GM19238 (cell line): ENCODE measurements around the gene SCRT2.

Experiments
- DNase-seq: peaks from one replicate; pipeline ENCODE4 v3.0.0; 2011; ENCODE audit warnings: low spot score; ENCODE audit not compliant: insufficient read length

The SCRT2 gene

DNA sequence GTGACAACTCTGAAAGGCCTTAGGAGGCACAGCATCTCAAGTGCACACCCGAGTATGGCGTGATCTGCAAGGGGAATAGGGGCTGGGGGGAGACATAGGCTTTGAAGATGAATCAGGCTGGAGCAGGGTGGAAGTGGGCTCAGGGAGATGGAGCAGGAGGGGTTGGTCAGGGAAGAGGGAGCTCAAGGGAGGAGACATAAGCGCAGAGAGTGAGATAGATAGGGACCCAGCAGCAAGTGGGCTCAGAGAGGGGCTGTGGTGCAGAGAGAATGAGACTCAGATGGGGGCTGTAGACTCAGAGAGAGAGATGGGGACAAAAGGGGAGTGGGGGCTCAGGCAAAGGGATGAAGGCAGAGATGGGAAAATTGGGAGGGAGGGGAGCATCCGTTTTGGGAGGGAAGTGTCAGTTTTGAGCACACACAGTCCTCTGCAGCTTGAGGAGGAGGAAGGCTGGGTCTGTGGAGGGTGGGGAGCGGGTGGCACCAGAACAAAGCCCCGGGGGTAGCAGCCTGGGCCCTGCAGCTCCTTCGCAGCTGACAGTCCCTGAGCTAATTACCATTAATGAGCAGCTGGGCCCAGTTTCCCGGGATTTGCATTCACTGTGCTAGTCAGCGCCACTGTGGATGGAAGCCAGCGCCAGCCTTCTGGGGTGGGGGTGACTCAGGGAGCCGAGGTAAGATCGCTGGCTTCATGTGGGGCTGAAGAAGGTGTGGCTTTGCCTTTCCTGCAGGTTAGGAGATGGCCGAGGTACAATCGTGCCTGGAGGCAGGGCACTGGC is 41.3 kb downstream of the SCRT2 start:
- DNase-seq = no peak

DNA sequence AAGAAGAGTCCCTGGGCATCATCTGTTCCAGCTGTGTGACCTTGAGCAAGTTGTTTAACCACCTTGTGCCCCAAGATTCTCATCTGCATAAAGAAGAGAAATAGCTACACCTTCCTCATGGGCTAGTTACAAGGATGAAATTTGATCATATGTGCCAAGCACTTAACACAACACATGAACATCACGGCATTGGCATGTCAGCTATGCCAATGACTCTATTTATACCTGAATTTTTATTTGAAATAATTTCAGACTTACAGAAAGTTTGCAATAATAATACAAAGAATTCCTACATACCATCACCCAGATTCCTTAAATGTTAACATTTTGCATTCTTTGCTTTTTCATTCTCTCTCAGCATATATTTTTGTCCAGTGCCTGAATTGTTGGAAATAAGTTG is 44.5 kb downstream of the SCRT2 start:
- DNase-seq = no peak

DNA sequence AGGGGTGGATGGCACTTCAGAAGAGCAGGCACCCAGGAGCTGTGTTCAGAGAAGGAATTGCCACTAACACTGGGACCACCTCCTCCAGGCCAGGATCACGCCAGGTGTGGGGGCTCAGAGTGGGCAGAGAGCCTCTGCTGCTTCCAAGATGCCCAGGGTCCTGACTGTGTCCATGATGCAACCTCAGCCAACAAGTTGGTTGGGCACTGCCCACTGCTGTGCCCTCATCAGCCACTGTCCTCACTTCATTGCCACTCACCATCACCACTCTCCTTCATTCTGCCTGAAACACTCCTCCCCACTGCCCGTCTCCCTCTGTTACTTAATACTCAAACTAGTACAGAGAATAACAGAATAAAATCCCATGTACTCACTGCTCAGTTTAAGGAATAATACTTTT is 49.0 kb downstream of the SCRT2 start:
- no peak for DNase-seq

DNA sequence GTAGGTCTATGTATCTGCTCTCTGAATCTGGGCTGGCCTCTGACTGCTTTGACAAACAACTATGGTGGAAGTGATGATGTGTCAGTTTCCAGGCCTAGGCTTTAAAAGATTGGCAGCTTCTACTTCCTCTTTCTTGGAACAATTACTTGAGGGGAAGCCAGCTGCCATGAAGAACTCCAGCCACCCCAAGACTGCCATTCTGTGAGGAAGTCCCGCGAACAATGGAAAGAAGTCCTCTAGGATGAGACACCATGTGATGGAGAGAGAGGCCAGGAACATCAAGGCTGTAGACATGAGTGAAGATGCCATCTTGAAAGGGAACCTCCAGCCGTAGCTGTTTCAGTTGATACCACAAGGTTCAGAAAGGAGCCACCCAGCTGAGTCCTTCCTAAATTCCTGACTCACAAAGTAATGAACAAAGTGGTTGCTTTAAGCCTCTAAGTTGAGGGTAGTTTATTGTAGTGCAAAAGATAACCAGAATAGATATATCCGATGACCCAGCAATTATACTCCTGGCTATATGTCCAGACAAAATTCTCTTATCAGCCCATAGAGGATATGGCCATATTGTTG is 50.2 kb downstream of the SCRT2 start:
- no peak for DNase-seq

DNA sequence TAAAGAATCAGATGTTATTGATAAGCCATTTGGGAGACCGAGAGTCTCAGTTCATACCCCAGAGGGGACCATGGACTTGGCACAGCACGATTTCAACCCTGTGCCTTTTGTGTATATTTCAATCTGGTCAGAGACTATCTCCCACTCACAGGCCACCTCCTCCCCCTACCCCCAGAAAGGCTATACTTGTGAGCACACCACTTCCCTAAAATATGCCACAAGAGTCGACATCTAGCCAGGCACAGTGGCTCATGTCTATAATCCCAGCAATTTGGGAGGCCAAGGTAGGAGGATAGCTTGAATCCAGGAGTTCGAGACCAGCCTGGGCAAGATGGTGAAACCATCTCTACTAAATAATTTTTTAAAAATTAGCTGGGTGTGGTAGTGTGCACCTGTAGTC is 51.9 kb downstream of the SCRT2 start:
- DNase-seq = no peak

DNA sequence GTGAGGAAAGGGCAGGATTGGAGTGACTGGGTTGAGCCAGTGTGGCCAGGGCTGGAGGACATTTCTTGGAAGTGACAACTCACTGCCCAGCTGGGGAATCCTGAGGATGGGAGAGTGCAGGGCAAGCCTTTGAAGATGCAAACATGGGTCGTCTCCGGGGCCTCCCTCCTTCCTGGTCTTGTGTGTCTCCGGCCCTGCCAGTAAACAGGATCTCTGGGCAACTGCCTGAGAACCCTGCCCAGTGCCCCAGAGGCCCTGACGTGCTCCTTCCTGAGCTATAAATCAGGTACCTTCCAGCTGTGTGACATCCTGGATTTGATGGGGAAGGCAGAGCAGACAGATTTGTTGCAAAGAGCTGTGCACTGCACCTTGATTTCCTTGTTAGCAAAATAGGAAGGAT is 52.6 kb downstream of the SCRT2 start:
- DNase-seq = no peak

DNA sequence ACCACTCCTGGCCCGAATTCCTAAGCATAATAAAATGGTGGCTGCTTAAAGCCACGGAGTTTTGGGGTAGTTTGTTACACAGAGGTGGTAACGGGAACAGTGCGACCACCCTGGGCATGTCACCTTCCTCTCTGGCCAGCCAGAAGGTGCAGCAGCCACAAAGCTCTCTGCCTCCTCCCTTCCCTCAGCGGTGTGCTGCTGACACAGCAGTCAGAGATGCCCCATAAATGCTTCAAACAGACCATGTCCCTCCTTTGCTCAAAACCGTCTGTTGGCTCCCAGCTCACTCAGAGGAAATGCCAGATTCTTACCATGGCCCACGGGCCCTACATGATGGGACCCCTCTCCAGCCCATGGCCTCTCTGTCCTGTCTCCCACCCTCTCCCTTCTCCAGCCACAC is 53.4 kb downstream of the SCRT2 start:
- no peak for DNase-seq

DNA sequence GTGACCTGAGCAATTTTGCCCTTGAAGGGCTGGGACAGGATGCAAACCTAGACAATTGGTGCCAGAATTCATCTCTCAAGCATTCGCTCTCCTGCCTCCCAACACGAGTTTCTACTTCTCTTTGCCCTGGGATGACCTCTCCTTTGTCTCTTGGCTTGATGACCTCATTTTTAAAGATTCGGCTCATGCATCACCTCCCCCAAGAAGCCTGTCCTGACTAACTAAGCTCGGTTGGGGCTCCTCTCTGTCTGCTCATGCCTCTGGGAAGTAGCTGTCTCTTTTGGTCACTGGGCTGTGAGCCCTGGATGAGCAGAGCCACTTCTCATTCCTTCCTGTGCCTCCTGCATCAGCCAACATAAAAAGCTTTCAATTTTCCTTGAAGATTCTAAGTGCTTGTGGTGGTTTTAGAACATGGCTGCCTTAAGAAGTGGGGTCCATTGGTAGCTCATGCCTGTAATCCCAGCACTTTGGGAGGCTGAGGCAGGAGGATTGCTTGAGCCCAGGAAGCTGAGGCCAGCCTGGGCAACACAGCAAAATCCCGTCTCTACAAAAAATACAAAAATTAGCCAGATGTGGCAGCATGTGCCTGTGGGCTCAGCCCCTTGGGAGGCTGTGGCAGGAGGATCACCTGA is 54.4 kb downstream of the SCRT2 start:
- no peak for DNase-seq

DNA sequence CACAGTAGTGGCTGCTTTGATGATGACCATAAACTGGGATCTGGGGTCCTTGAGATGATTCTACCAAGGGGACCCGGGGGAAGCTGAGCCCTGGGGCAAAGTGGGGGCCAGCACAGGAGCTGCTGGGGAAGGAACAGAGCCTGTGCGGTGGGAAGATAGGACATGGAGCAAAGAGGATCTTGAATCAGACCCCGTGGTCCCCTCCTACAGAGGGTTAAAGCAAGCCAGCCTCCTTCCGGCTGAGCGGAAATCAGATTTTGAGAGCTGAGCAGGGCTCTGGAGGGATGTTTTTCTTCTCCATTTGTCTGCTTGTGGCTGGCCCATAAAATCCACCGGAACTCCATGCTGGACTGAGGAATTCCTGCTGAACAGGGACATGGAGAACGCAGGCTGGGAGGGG is 55.4 kb downstream of the SCRT2 start:
- no peak for DNase-seq

DNA sequence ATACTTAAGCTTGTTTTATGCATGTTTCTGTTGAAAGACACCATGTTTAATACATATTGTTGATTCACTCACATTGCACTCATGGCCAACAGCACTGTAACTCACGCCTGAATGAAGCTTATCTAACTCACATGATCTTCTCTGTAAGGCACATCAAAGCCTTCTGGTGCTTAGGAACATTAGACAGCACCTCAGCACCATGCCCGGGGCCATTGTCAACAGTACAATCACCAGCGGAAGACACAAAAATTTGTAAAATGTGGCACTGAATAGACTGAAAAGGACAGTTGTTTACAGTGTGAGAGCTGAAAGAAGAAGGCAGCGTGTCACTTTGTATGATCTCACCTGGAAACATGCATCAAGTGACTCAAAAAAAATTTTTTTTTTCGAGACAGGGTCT is 56.6 kb downstream of the SCRT2 start:
- DNase-seq = no peak

DNA sequence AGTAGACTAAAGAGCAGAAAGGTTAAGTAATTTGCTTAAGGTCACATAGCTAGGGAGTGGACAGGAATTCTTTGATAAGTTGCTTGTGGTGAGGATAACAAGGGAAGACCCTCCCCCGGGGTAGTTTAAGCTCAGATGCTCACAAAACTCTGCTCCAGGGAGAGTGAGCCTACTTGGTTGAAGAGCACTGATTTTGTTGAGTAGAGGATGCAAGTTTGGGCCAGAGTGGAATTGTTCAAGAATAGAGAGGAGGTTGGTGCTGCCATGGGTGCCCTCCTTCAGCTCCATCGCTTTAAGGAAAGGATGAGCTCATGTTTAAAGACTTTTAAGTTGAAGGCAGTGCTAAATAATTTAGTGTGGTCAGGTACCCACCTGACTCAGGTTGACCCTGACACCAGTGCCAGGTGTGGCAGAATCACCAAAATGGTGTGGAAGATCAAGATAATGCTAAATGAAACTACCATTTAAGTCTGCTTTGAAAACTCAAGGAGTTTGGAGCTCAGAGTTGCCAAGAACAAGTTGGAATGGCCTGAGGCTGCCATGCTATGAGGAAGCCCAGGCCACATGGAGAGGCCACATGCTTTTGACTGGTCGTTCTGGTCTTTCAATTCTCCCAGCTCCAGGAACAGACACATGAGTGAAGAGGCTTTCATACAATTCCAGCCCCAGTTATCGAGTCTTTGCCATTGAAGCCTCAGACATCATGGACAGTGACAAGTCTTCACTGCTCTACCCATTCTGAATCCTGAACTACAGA is 57.5 kb downstream of the SCRT2 start:
- DNase-seq = no peak

DNA sequence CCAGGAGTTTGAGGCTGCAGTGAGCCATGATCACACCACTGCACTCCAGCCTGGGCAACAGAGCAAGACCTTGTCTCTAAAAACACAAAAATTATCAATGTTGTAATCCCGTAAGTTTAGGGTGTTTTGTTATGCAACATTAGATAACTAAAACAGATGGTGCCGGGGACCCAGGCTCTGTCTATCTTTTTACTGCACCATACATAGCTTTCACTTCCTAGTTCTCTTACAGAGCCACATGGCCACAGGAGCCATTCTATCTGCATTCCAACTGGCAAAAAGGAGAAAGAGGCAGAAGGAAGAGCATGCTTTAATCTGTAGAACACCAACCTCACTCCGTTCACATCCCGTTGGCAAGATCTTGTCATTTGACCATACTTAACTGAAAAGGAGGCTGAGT is 60.1 kb downstream of the SCRT2 start:
- DNase-seq = no peak

DNA sequence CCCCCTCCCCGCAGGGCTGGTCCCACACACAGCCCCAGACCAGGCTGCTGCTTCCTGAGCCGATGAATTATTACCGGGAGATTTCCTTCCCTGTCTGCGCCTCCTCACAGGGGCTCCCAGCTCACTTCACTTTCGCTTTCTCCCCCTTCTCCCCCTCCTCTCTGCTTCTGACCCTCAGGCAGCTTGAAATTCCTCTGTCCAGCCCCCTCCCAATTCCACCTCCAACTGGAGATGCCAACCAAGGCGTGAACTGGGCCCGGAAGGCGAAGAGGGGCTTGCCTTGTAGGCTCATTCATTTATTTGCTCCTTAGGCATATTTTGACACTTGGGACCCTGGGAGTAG is 63.8 kb downstream of the SCRT2 start:
- DNase-seq = no peak
